Neural cell (in vitro differentiated cells): ENCODE results near the gene BCAN. TPM values are rescaled to one million over a fixed set of nuclear protein-coding genes. Genes with fewer than 3 reads are reported as not detected.

Source experiments
- H2AFZ ChIP-seq: fragments of 200-600, 300-800 bp; sonication (generic), shearing (Covaris generic); 2 replicates; pipeline ENCODE4 v1.6.0; 2014; ENCODE audit warnings: low read depth, mild to moderate bottlenecking, antibody characterized with exemption, low read length, moderate library complexity
- H3F3A ChIP-seq: fragments of 200-600 bp; shearing (Covaris generic); 2 replicates; pipeline ENCODE4 v1.6.1; 2016; ENCODE audit warnings: mild to moderate bottlenecking, moderate library complexity, mixed read lengths, antibody characterized with exemption, low read length; ENCODE audit not compliant: insufficient read depth, poor library complexity, severe bottlenecking
- H3K27ac ChIP-seq: fragments of 200-600, 300-800 bp; sonication (generic), shearing (Covaris generic); 2 replicates; pipeline ENCODE4 v1.5.1; 2014; ENCODE audit warnings: mild to moderate bottlenecking, low read length, moderate library complexity
- H3K27me3 ChIP-seq: fragments of 300-800, 200-600 bp; sonication (generic), shearing (Covaris generic); 2 replicates; pipeline ENCODE4 v1.6.0; 2014; ENCODE audit warnings: mild to moderate bottlenecking, low read depth, low read length, moderate library complexity; ENCODE audit not compliant: insufficient read depth
- H3K36me3 ChIP-seq: fragments of 300-800, 200-600 bp; sonication (generic), shearing (Covaris generic); 2 replicates; pipeline ENCODE4 v1.5.1; 2014; ENCODE audit warnings: mild to moderate bottlenecking, antibody characterized with exemption, low read length, moderate library complexity; ENCODE audit not compliant: insufficient read depth
- H3K4me2 ChIP-seq: fragments of 300-800, 200-600 bp; sonication (generic), shearing (Covaris generic); 2 replicates; pipeline ENCODE4 v1.6.0; 2014; ENCODE audit warnings: mild to moderate bottlenecking, low read length
- H3K4me3 ChIP-seq: fragments of 300-800, 200-600 bp; sonication (generic), shearing (Covaris generic); 2 replicates; pipeline ENCODE4 v1.5.1; 2014; ENCODE audit warnings: mild to moderate bottlenecking, low read length, moderate library complexity
- H3K79me2 ChIP-seq: fragments of 200-600 bp; shearing (Covaris generic); replicated peaks from 2 replicates; pipeline ENCODE4 v1.6.0; 2014; ENCODE audit warnings: mild to moderate bottlenecking, low read length, moderate library complexity; ENCODE audit not compliant: insufficient read depth
- H3K9ac ChIP-seq: fragments of 300-800, 200-600 bp; sonication (generic), shearing (Covaris generic); 2 replicates; pipeline ENCODE4 v1.6.1; 2016; ENCODE audit warnings: mild to moderate bottlenecking, low read length, mixed read lengths
- H3K9me2 ChIP-seq: fragments of 200-600 bp; shearing (Covaris generic); 2 replicates; pipeline ENCODE4 v1.6.1; 2016; ENCODE audit warnings: mild to moderate bottlenecking, low read length, mixed read lengths; ENCODE audit not compliant: insufficient read depth
- H3K9me3 ChIP-seq: fragments of 200-600, 300-800 bp; sonication (generic), shearing (Covaris generic); 2 replicates; pipeline ENCODE4 v1.6.1; 2016; ENCODE audit warnings: mild to moderate bottlenecking, mixed run types, low read length, moderate library complexity, mixed read lengths
- H4K20me1 ChIP-seq: fragments of 200-600 bp; shearing (Covaris generic); 2 replicates; pipeline ENCODE4 v1.6.1; 2016; ENCODE audit warnings: mild to moderate bottlenecking, mixed run types; ENCODE audit not compliant: insufficient read depth
- CTCF ChIP-seq: fragments of 450-650 bp; IDR thresholded peaks from 2 replicates; pipeline ENCODE4 v1.5.1; 2014; ENCODE audit warnings: antibody characterized with exemption, mild to moderate bottlenecking, moderate library complexity; ENCODE audit not compliant: poor library complexity, severe bottlenecking
- EP300 ChIP-seq: fragments of 450-650 bp; conservative IDR thresholded peaks from 2 replicates; pipeline ENCODE4 v1.6.1; 2014; ENCODE audit warnings: antibody characterized with exemption, mild to moderate bottlenecking, moderate library complexity; ENCODE audit not compliant: poor library complexity, severe bottlenecking
- EZH2 ChIP-seq: fragments of 200-600, 300-800 bp; shearing (Covaris generic), sonication (generic); IDR thresholded peaks from 2 replicates; pipeline ENCODE4 v1.6.1; 2014; ENCODE audit warnings: antibody characterized with exemption, low read length, borderline replicate concordance, mild to moderate bottlenecking; ENCODE audit not compliant: insufficient read depth, poor library complexity, severe bottlenecking
- MXI1 ChIP-seq: fragments of 450-650 bp; conservative IDR thresholded peaks from 2 replicates; pipeline ENCODE4 v1.6.1; 2014; ENCODE audit warnings: antibody characterized with exemption, mild to moderate bottlenecking; ENCODE audit not compliant: poor library complexity, severe bottlenecking
- POLR2AphosphoS5 ChIP-seq: IDR thresholded peaks from 2 replicates; pipeline ENCODE4 v1.6.1; 2012
- RAD21 ChIP-seq: fragments of 450-650 bp; conservative IDR thresholded peaks from 2 replicates; pipeline ENCODE4 v1.6.1; 2014; ENCODE audit warnings: antibody characterized with exemption, mild to moderate bottlenecking, moderate library complexity
- REST ChIP-seq: IDR thresholded peaks from 2 replicates; pipeline ENCODE4 v1.6.1; 2012; ENCODE audit warnings: borderline replicate concordance
- SMC3 ChIP-seq: fragments of 450-650 bp; conservative IDR thresholded peaks from 2 replicates; pipeline ENCODE4 v1.6.1; 2014; ENCODE audit warnings: antibody characterized with exemption, mild to moderate bottlenecking, moderate library complexity; ENCODE audit not compliant: poor library complexity
- TAF1 ChIP-seq: IDR thresholded peaks from 2 replicates; pipeline ENCODE4 v1.6.1; 2012; ENCODE audit warnings: low read depth
- polyA plus RNA-seq: library from polyadenylated mRNA; depleted of rRNA; stranded (reverse); fragments of >200 nt; gene quantifications from 2 replicates; pipeline ENCODE4 v1.2.3, GENCODE V29; 2014

BCAN gene
- polyA plus RNA-seq, 1 donor from 2014 or later: not detected

GRCh38 chr1:156671804-156672203 is 29.9 kb downstream of the BCAN start:
- Histone ChIP-seq H3K27me3 (peaks cover 1% of the 10 kb centered on the region), H3K9ac (no peak overlapping the region), H3K4me3 (no peak overlapping the region), H3K79me2 (peaks cover 34% of the 10 kb centered on the region), H3F3A (no peaks in the 10 kb centered on the region), H3K36me3 (no peaks in the 10 kb centered on the region), H3K9me3 (no peaks in the 10 kb centered on the region), H4K20me1 (no peaks in the 10 kb centered on the region), H3K9me2 (no peaks in the 10 kb centered on the region), H3K4me2 (no peak overlapping the region), H2AFZ (no peak overlapping the region), H3K27ac (no peak overlapping the region)
- TF ChIP-seq TAF1 (no peak), MXI1 (no peak), SMC3 (no peak), REST (no peak), EP300 (no peak), CTCF (no peak), EZH2 (no peak), RAD21 (no peak), POLR2AphosphoS5 (no peak)

- H3K27ac ChIP-seq: peak overlapping the region; percentile 8
- TF ChIP-seq TAF1 (no peak), CTCF (no peak), RAD21 (no peak), EZH2 (no peak), SMC3 (no peak), MXI1 (no peak), EP300 (no peak), POLR2AphosphoS5 (peak; percentile 9)
- no peak overlapping the region for H2AFZ ChIP-seq
- no peaks in the 10 kb centered on the region for H3K9me3 ChIP-seq
- no peaks in the 10 kb centered on the region for H3K9me2 ChIP-seq
- peaks cover 4% of the 10 kb centered on the region for H3K27me3 ChIP-seq
- H3K9ac ChIP-seq: peak overlapping the region; percentile 24
- no peaks in the 10 kb centered on the region for H3F3A ChIP-seq
- H4K20me1 ChIP-seq: no peaks in the 10 kb centered on the region
- peak overlapping the region; percentile 64 for H3K4me3 ChIP-seq
- peaks cover 47% of the 10 kb centered on the region for H3K79me2 ChIP-seq
- H3K36me3 ChIP-seq: no peaks in the 10 kb centered on the region
- no peak overlapping the region for H3K4me2 ChIP-seq
These were observed 31.6 kb downstream of the BCAN start for GRCh38 chr1:156673387-156674121.
